A673 (cell line): ENCODE measurements around the gene LRRC57.

Experiments used
- EZH2 ChIP-seq: fragments of 200-600 bp; sonication (generic); IDR thresholded peaks from 2 replicates; pipeline ENCODE4 v1.6.1; 2017; ENCODE audit warnings: borderline replicate concordance, low read depth, mild to moderate bottlenecking, mixed read lengths, antibody characterized with exemption, low read length; ENCODE audit not compliant: poor library complexity, severe bottlenecking
- TF ChIP-seq, protein P1 (sequence below): fragments of 300-800, 200-600 bp; sonication (generic); conservative IDR thresholded peaks from 2 replicates; pipeline ENCODE4 v1.5.1; 2017; ENCODE audit warnings: low read depth, mild to moderate bottlenecking, antibody characterized with exemption, low read length, moderate library complexity, mixed read lengths

GRCh38 chr15:42502477-42502876 lies 46.1 kb downstream of the LRRC57 start:
- TF ChIP-seq, protein P1, sequence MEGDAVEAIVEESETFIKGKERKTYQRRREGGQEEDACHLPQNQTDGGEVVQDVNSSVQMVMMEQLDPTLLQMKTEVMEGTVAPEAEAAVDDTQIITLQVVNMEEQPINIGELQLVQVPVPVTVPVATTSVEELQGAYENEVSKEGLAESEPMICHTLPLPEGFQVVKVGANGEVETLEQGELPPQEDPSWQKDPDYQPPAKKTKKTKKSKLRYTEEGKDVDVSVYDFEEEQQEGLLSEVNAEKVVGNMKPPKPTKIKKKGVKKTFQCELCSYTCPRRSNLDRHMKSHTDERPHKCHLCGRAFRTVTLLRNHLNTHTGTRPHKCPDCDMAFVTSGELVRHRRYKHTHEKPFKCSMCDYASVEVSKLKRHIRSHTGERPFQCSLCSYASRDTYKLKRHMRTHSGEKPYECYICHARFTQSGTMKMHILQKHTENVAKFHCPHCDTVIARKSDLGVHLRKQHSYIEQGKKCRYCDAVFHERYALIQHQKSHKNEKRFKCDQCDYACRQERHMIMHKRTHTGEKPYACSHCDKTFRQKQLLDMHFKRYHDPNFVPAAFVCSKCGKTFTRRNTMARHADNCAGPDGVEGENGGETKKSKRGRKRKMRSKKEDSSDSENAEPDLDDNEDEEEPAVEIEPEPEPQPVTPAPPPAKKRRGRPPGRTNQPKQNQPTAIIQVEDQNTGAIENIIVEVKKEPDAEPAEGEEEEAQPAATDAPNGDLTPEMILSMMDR = no peak
- no peak for TF ChIP-seq EZH2
